GM19238 (cell line): ENCODE data around the gene CD40LG.

Experiments used
- DNase-seq: peaks from one replicate; pipeline ENCODE4 v3.0.0; 2011; ENCODE audit warnings: low spot score; ENCODE audit not compliant: insufficient read length

The CD40LG gene

DNA sequence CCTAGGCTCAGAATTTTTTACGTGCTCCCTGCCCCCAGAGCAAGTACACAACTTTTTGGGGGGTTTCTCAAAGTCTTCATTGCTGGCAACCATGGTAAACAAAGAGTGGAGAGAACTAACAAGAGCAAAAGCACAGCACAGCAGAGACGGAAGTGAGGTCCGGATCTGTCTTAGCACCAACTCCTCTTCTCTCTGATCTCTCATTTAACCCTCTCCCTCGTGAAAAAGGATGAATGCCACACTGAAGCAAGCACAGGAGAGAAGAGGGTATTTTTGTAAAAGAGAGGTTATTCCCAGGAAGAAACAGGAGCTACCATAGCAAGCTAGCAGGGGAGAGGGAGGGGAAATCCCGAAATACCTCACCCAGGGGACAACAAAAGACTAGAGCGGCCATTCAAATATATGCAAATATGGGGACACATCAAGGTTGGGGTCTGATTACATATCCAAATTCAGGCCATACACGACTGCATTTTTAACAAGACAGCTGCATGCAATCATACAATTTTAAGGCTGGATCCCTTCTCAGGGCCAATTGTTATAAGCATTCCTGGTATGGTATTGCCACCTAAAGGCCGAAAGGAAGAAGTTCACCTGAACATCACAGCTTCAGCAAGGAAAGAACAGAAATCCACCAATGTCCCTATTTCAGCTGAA is 46.6 kb downstream of the CD40LG start:
- peak; percentile 17 for DNase-seq

GRCh38 chrX:136697156-136697555 is 49.2 kb downstream of the CD40LG start:
- no peak for DNase-seq

GRCh38 chrX:136708348-136708747 is 60.4 kb downstream of the CD40LG start:
- no peak for DNase-seq
